DMS79 (cell line): Measurements from ENCODE around the gene AGR3.
"Not testable (repeated sequence)": the region's sequence is repeated elsewhere in the genome, so short reads cannot be mapped to it uniquely, and the experiment has no call there.

Source experiments
- DNase-seq: peaks from one replicate; lab custom pipeline; 2025; lab: John Stamatoyannopoulos, UW

The AGR3 gene

GRCh38 chr7:16891338-16891737, 9.6 kb upstream of the AGR3 start:
- DNase-seq = peak; percentile 9

DNA sequence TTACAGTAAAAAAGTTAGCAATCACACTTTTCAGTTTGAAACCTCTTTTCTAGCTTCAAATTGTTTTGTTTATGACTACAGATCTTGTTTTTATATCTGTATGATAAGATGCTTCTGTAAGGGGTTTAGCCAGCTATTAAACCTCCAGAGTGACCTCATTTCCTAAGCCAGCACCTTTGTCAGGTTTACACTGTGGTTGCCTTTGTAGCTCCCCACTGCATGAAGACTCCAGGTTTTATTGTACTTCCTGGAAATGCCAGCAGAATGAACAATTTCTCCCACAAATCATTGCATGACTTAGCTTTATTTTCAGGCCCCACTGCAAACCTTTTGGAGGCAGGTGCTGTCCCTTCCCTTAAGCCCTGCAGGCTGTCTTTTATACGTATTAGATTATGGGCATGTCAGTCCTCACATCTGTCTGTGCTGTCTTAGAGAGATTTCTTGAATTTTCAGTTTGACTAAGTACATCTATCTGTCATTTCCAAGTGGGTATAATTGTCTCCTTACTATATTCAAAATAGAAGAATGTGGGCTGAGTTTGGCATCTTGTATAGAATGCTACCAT, 8.2 kb upstream of the AGR3 start:
- no peak for DNase-seq

- DNase-seq = no peak
These were observed 7.5 kb upstream of the AGR3 start for GRCh38 chr7:16889305-16889704.

DNA sequence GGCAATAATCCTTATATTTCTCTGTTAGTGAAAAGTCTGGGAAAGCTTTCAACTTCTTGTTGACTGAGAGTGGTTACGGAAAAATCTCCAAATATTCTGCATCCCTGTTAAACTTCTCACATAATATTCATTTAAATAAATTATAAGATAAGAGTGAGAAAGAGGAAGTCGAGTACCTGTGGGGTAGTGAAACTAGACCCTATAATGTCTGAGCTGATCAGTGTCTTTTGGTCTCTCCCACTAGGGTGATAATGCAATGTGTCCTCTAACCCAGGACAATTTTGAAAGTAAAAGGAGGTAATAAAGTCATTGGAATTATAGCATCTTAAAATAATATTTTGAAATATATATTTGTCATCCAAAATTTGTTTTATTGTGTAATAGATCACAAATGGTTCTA, 2.1 kb upstream of the AGR3 start:
- DNase-seq = no peak

- DNase-seq = no peak
These were observed 1.2 kb downstream of the AGR3 start for GRCh38 chr7:16880554-16880953.

DNA sequence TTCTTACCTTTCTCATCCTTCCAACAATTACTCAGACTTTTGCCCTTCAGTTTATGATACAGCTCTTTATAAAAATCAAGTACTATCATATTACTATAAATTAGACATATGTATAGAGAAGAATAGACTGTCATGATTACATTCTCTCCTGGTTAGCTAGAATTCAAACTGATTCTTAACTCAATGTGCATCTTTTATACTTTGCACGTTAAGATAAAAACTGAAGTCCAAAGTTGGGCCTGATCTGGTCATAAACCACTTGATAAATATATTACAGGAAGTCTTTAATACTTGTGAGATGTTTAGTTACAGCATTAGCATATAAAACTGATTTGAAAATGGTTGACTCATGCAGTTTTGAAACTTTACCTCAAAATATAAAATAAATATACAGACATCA, 2.6 kb downstream of the AGR3 start:
- no peak for DNase-seq

DNA sequence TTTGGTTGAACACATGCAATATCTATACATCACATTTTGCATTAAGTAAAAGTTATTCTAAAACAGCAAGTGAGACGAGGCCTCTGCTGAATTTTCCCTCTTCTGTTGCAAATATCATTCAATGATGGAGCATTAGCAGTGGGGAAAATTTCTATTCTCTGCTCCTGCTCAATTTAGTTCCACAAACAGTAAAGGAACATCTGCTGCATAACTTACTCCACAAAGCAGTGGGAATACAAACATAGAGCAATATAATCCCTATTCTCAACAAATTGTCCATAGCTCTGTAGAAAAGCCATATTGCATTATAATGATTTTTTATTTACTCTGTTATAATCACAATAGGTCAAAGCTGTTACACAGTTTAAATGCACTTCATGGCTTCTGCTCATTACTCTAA, 5.9 kb downstream of the AGR3 start:
- DNase-seq = no peak

GRCh38 chr7:16874066-16874465, 7.7 kb downstream of the AGR3 start:
- DNase-seq = no peak

- no peak for DNase-seq
These were observed 14.5 kb downstream of the AGR3 start for GRCh38 chr7:16867328-16867727.

- not testable (repeated sequence) for DNase-seq
These were observed 28.6 kb downstream of the AGR3 start for GRCh38 chr7:16853189-16853588.

- DNase-seq = no peak
These were observed 30.0 kb downstream of the AGR3 start for GRCh38 chr7:16851829-16852228.

DNA sequence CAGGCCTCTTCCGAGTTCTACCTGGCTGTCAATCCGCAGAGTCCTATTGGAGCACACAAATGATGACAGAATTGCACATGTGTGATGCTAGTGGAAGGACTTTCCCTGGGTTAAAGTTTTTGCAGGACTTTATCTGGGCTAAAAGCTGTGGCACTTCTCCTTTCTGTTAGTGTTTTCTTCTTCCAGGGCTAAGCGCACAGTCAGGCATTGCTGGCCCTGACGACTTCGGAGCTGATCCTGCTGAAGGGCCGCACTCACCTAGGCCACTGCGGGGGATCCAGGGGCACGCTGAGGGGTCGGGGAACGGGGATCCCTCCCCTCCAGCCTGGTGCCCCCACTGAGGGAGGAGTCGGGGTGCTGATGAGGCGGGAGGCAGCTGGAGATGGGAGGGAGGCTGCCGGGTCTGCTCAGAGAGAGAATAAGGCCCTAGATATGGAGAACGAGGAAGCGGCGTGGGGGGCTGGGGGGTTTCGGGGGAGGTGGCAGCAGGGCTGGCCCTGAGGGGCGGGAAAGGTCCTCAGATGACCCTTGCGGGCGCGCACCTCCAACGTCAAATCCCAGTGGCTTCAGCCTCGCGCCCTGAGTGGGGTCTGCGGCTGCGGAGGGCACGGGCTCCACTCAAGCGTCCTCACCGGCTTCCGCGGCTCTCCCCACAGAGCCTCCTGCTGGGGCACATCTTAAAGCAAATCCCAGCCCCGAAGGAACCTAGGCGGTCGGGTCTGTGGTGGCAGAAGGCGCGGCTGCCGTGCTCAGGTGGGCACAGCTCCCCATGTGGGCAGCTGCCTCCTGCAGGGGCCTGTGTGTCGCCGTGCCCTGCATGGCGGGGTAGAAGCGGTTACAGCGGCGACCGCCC, 30.9 kb downstream of the AGR3 start:
- DNase-seq = no peak

DNA sequence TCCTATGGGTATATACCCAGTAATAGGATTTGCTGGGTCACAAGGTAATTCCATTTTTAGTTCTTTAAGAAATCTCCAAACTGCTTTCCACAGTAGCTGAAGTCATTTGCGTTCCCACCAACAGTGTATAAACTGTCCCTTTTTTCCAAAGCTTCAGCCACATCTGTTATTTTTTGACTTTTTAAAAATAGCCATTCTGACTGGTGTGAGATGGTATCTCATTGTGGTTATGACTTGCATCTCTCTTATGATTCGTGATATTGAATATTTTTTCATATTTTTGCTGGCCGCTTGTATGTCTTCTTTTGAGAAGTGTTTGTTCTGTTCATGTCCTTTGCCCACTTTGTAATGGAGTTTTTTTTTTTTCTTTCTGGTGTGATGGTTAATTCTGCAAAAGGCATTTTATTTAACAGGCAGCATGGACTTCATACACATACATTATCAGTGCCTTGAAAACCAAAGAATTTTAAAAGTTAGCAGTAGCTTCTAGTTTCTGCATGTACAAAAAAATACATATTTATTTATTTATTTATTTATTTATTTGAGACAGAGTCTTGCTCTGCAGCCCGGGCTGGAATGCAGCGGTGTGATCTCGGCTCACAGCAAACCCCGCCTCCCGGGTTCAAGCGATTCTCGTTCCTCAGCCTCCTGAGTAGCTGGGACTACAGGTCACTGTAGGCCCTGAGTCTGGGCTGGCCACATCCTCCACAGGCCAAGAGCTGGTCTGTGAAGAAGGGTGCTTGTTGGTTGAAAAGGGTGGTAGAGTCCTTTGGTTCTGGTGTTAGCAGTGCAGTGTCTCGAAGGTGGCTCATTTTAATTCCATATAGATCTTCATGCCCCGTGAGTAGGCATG, 32.3 kb downstream of the AGR3 start:
- DNase-seq = no peak

- DNase-seq = no peak
These were observed 34.4 kb downstream of the AGR3 start for GRCh38 chr7:16847381-16847860.

- no peak for DNase-seq
These were observed 35.1 kb downstream of the AGR3 start for GRCh38 chr7:16846601-16847165.

DNA sequence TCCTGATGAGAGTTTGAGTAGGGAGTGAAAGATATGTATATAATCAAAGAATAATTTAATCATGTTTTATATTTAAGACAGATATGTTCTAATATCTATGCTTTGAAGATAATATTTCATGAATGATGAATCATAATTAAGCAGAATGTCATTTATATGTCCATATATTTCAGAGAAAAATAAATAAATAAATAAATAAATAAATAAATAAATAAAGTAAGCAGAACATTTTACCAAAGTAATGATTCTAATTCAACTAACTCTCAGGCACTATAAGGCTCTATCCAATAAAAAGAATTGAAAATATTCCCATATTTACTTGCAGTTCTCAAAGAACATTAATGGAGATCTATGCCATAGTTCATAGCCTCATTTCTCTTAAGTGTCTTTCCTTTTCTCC, 36.0 kb downstream of the AGR3 start:
- DNase-seq = no peak

GRCh38 chr7:16841681-16842080, 40.1 kb downstream of the AGR3 start:
- no peak for DNase-seq

DNA sequence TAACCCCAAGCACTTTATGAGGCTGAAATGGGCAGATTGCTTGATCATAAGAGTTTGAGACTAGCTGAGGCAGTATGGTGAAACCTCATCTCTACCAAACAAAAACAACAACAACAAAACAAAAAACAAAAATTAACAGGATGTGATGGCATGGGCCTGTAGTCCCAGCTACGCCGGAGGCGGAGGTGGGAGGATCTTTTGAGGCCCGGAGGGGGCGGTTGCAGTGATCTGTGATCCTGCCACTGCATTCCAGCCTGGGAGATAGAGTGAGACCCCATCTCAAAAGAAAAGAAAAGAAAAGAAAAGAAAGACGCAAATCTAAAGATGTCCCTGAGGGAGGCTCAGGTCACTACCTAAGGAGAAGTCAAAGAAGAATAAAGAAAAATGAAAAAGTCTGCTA, 41.7 kb downstream of the AGR3 start:
- no peak for DNase-seq

DNA sequence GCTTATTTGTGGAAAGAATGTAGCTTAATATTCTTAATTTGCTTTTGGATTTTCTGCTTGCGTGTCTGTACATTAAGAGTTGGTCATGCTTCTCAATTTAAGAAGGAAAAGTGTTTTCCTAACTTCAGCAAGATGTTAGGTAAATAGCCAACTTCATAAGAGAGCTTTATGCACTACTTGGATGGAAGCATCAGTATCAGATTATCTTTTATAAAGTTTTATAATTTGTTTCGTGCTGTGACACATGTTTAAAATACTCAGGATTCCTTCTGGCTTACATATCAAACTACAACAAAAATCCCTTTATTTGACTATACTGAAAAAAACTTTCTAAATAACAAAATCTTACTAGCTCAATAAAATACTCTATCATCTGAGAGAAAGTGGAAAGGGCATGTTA, 42.1 kb downstream of the AGR3 start:
- no peak for DNase-seq

DNA sequence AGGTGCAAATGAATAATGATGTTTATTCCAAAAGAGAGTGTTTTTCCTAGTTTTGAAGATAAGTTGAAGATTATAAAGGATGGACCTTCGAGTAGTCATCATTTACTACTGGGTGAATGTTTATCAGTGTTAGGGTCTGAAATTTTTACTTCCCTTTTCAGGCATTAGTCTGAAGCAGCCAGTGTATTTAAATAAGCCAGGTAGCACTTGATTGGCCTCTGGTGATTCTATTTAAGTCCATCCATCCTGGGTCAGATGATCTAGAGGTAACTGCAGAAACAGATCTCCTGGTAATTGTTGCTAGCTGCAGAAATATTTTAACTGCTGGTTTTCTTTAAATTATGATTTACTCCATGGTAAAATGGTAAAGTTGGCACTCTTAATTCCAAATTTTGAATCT, 42.9 kb downstream of the AGR3 start:
- no peak for DNase-seq

GRCh38 chr7:16838386-16838785, 43.4 kb downstream of the AGR3 start:
- DNase-seq = no peak

- no peak for DNase-seq
These were observed 45.3 kb downstream of the AGR3 start for GRCh38 chr7:16836481-16836880.
